ENCODE results near the gene FNDC5.

The FNDC5 gene

GRCh38 chr1:32897082-32898049 lies 26.7 kb upstream of the FNDC5 start:
- DNase-seq = no peak

GRCh38 chr1:32896451-32896850 lies 25.7 kb upstream of the FNDC5 start:
- no peak for DNase-seq

GRCh38 chr1:32895325-32896215 lies 24.9 kb upstream of the FNDC5 start:
- DNase-seq = no peak

GRCh38 chr1:32894681-32895080 lies 24.0 kb upstream of the FNDC5 start:
- DNase-seq = no peak

- DNase-seq = no peak
These were observed 23.4 kb upstream of the FNDC5 start for GRCh38 chr1:32894019-32894600.

- no peak for DNase-seq
These were observed 22.7 kb upstream of the FNDC5 start for GRCh38 chr1:32893198-32894018.

- no peak for DNase-seq
These were observed 21.9 kb upstream of the FNDC5 start for GRCh38 chr1:32892368-32893197.

GRCh38 chr1:32891630-32892029 lies 20.9 kb upstream of the FNDC5 start:
- DNase-seq = no peak

- no peak for DNase-seq
These were observed 20.5 kb upstream of the FNDC5 start for GRCh38 chr1:32891241-32891570.

- no peak for DNase-seq
These were observed 20.0 kb upstream of the FNDC5 start for GRCh38 chr1:32890516-32891240.

GRCh38 chr1:32889731-32890278 lies 19.1 kb upstream of the FNDC5 start:
- DNase-seq = no peak

- no peak for DNase-seq
These were observed 18.1 kb upstream of the FNDC5 start for GRCh38 chr1:32888677-32889420.

GRCh38 chr1:32888134-32888533 lies 17.4 kb upstream of the FNDC5 start:
- DNase-seq = no peak

GRCh38 chr1:32887623-32888022 lies 16.9 kb upstream of the FNDC5 start:
- no peak for DNase-seq

- DNase-seq = no peak
These were observed 16.2 kb upstream of the FNDC5 start for GRCh38 chr1:32886828-32887414.

GRCh38 chr1:32886004-32886827 lies 15.5 kb upstream of the FNDC5 start, which contains the start of gene HPCA:
Gene HPCA (plus strand): TSS chr1:32886491. CDS start chr1:32888899, 2,408 bp downstream.
- DNase-seq = no peak

GRCh38 chr1:32885676-32886003 lies 14.9 kb upstream of the FNDC5 start:
- no peak for DNase-seq

- no peak for DNase-seq
These were observed 14.0 kb upstream of the FNDC5 start for GRCh38 chr1:32884726-32885125.

GRCh38 chr1:32884032-32884372 lies 13.3 kb upstream of the FNDC5 start:
- no peak for DNase-seq

Measured in HCEC 1CT (cell line).